Kidney capillary endothelial cell (primary cell): ENCODE data around the gene RPL12.

Source experiments
- DNase-seq: peaks from one replicate; pipeline ENCODE4 v3.0.0-alpha.2; 2018; ENCODE audit warnings: low spot score

Gene RPL12

DNA sequence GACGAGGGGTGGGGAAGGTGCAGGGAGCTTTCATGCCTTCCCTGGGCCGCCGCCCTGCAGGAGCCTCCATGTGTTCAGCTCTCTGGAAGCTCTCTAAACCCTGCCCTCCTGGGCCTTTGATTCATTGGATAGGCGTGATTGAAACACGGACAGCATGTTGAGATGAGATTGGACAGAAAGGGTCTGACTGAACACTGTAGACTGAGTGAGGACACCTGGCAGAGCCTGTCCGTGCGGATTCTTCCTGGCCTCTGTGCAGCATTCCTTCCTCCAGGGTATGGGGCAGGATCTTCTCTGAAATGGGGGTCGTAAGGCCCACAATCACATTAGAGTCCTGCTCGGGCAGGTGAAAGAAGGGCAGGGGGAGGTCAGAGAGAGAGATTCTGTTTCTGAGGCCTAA lies 12.8 kb downstream of the RPL12 start:
- no peak for DNase-seq

DNA sequence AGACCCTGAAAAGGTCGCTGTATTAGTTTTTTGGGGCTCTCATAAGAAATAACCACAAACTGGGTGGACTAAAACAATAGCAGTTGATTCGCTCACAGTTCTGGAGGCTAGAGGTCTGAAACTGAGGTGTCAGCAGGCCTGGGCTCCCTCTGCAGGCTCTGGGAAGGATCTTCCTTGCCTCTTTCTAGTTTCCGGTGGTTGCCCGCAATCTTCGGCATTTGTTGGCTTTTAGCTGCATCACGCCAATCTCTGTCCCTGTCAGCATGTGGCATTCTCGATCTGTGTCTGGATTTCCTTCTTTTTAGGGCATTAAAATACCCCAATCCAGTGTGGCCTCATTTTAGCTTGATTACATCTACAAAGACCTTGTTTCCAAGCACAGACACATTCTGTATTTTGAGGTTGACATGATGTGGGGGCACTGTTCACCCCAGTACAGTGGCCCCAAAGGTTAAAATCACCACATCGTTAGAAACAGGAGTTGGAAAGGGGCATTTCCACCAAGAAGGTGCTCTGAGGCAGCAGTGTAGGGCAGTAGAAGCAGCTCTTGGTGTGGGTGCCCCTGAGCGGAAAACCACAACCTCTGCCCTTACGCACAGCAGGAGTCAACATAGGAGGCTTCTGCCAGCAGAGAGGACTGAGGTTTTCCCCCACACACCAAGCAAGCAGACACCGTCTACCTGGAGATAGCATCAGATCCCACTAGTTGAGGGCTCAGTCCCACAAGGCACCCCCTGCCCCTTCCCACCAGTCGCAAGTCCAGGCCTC lies 13.5 kb downstream of the RPL12 start:
- no peak for DNase-seq

DNA sequence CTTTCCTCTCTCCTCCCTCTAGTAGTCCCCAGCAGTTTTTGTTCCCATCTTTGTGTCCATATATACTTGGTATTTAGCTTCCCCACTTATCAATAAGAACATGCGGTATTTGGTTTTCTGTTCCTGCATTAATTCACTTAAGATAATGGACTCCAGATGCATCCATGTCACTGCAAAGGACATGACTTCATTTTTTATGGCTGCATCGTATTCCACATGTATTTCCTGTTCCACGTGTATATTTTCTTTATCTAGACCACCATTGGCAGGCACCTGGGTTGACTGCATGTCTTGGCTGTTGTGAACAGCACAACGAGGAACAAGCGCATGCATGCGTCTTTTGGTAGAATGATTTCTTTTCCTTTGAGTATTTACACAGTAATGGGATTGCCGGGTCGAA lies 20.8 kb downstream of the RPL12 start:
- no peak for DNase-seq

DNA sequence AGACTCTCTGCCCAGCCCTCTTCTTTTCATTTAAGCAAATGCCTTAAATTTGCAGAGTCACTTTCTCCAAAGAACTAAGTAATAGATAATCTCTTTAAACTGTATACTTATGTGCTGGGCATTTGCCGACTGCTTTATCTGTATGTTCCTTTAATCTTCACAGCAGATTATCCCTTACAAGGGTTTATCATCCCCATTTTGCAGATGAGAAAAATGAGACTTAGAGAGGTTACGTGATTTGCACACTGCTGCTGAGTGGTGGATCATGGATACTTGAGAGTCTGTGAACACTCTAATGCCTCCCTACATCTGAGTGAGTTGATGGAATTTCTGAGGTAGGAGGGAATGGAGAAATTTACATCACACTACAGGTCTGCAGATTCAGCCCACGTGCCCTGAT lies 22.9 kb downstream of the RPL12 start:
- no peak for DNase-seq

DNA sequence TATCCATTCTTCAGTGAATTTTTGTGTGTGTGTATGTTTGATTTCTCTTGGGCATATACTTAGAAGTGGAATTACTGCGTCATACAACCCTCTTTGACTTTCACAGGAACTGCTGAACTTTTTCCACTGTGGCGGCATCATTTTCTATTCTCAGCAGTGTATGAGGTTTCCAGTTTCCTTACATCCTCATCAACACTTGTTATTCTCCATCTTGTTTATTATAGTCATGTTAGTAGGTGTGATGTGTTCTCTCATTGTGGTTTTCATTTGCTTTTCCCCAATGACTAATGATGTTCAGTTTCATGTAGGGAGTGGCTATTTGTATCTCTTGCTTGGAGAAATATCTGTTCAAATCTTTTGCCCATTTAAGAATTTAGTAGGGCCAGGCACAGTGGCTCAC lies 24.4 kb downstream of the RPL12 start:
- DNase-seq = no peak

DNA sequence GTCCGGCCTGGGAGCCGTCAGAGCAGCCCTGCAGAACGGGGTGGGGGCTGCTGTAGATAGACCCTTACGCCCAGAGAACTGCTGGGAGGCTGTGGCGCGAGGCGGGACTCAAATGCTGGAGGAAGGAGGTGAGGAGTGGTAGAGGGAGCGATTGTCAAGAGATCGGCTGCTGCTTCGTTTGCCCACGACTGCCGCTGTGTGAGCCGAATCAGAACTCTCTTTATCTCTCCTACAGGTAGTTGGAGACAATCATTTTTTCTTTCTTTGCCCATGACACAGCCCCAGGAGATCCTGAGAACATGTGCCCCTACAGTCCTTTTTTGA lies 26.6 kb downstream of the RPL12 start:
- DNase-seq = no peak

DNA sequence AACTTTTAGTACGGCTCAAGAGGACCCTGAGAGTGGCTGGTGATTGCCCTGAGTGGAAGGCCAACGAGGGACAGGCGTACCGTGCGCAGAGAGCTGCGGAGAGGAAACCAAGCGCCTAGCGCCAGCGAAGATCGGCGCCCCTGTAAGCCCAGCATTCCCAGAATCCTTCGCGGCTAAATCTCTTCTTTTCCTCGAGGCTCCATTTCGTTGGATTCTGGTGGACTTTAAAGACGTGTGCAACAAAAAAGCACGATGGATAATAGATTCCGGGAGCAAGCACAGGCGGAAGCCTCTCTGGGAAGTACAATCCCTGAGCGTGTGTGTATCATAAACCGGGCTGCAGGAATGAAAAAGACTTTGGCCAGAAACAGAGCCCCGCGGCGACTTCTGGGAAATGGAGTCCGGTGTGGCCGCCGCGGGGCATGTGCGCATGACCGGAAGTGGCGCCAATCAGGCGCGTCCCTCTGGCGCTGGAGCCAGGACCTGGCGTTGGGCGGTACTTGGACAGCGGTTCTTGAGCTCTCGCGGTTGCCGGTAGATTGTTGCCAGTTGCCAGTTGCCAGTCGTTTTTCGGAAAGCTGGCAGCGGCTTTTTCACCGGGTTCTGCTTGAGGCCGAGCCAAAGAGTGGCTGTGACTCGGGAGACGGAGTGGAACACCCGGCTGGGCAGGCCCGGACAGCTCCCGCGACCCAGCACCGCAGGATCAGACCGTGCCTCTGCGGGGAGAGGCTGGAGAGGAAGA lies 27.1 kb downstream of the RPL12 start, which contains the start of gene ZNF79:
Gene ZNF79 (plus strand): TSS at position 449 of the 742 bp plus-strand sequence. CDS start 406 bp downstream, outside the sequence.
- peak; percentile 92 for DNase-seq

DNA sequence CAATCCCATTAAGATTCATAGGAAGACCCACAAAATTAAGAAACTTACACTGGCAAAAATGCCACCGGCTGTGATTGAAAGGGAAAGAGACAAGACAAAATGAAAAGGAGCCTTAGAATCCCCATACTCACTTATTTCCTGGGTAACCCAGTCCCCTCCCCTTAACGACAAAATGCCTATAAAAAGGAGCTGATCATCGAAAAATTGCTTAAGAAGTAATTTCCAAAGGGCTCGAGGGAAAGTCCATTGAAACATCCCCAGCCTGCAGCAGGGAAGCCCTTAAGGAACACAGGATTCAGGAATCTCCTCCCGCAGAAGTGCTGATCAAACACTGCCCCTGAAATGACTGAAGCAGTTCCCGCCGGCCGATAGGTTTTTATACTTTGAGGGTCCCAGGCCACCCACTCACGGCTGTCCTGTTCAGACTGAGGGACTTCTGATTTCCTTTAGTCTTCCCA lies 27.7 kb downstream of the RPL12 start:
- DNase-seq = no peak

DNA sequence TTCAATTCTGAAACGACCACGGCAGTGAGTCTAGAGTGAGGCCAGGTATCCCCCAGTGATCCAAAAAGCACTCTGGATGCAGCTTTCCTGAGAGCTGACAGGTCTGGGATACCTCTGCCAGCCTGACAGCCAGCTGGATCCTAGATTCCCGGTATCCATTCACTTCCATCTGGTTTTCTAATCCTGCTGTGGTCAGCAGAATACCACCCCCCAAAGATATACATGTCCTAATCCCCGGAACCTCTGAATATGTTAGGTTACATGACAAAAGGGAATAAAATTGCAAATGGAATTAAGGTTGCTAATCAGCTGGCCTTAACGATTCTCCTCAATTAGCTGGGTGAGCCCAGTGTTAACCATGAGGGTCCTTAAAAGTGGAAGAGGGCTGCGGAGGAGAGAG lies 28.4 kb downstream of the RPL12 start:
- DNase-seq = no peak

DNA sequence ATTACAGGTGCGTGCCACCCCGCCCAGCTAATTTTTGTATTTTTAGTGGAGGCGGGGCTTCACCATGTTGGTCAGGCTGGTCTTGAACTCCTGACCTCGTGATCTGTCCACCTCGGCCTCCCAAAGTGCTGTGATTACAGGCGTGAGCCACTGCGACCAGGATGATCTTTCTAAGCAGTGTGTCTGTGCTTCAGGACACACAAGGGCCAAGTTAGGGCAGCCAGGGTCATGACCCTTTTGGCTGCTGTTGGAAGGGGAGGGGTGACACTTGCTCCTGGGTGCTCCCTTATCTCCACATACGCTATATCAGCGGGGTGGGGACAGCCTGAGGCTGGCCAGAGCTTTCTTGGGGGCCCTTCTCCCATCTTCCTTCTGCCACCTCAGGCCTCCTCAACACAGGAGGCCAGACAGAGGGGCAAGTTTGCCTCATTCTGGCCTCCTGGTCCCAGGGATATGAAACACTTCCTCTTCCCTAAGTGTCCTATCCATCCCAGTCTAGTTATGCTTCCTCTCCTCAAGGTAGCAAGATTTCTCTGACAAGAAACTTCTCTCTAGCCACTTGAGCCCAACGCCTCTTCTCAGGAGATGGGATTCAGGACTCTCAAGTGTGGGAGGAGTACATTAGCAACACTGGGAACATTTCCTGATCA lies 28.9 kb downstream of the RPL12 start:
- DNase-seq = no peak

DNA sequence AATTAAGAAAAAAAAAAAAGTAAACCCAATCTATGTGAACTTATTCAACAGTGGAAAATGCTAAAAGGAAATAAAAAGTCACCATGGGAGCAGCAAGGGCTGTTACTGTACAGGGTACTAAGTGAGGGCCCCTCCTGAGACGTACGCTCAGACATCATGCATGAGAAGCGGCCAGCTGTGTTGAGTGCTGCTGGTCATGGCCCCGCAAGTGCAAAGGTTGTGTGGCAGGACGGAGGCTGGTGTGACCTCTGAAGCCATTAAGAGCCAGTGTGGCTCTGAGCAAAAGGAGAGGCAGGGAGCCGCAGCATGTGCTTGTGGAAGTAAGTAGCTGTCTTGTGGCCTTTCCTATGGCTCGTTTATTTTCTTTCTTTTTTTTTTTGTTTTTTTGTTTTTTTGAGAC lies 30.1 kb downstream of the RPL12 start:
- DNase-seq = no peak

DNA sequence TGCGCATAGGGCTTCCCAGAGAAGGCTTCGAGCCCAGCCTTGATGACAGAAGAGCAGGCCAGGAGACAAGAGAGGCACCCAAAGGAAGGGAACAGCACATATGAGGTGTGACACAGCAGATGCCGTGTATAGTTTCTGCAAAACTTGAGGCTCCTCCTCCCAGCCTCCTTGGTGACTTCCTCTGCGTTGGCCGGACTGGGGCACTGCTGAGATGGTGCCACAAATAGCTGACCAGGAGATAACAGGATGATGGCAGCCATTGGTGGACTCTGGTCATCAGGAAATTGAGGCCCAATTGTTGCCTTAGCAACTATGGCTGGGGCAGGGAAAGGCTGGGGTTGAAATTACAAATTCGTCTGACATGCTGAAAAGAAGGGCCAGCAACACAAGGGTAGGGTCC lies 31.9 kb downstream of the RPL12 start:
- DNase-seq = no peak

DNA sequence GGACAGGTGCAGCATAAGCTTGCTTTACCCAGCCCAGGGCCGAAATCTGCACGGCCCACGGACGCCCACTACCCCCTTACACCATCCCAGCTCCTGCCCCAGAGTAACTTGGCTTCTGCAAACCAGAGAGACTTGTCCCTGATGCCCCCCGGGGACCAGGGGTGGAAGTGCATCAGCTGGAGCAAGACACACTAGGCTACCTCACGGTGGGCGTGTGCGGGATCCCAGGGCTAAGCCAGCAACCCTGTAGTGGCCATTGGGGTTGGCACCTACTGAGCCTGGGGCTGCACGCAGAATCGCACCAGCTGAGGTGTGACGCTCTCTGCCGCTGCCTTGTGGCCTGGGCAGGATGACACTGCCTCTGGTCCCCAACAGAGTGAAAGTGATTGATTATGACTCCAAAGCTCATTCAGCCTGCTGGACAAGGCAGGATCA lies 33.2 kb downstream of the RPL12 start:
- no peak for DNase-seq

DNA sequence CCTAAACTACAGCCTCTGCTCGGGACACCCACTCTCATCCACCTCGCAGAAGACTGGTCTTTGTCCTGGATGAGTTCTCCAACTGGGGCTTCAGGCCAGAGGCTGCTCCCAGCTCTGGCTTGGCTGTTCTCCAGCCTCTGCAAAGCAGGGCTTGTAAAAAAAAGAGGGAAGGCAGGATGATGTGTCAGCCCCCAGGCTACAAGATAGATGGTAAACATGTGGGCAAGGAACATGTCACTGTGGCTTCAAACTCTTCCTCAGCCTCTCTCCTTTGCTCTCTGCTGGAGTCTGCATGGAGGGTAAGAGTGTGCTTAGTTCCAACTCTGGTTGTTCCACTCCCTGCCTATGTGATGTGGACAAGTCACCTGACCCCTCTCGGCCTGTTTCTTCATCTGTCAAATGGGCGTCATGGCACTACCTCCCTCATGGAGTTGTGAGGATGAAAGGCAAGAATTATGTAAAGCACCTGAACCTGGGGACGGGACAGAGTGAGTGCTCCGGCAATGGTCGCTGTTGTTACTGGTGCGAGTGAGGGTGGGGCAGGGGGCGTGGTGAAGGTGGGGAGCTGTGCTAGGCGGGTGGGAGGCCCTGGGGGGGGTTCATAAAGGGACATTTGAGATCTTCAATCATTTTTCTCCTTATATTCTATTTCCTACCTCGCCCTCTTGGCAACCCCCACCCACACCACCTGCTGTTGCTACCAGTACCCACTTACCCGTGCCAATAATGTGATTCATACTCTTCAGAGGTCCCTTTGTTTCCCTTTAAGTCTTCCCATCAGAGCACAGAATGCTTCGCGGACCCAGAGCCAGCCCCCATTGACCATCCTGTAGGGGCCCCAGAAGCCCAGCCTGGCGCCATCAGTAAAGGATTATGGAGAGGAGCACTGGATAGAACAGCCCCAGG lies 33.8 kb downstream of the RPL12 start:
- no peak for DNase-seq

DNA sequence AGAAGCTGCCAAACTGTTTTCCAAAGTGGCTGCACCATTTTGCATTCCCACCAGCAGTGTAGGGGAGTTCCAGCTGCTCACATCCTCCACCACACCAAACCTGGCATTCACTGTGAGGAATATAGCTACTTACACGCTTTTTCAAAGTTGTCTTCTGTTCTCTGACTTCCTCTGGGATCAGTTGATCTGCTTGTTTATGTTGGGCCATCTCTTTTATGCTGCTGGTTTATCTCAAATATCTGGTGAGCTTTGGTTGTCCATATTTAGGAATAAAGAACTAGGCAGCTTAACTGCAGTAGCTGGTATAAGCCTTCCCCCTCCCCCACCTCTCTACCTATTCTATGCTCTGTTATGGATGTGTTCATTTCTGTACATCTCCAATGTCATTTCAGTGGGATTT lies 35.5 kb downstream of the RPL12 start:
- no peak for DNase-seq

DNA sequence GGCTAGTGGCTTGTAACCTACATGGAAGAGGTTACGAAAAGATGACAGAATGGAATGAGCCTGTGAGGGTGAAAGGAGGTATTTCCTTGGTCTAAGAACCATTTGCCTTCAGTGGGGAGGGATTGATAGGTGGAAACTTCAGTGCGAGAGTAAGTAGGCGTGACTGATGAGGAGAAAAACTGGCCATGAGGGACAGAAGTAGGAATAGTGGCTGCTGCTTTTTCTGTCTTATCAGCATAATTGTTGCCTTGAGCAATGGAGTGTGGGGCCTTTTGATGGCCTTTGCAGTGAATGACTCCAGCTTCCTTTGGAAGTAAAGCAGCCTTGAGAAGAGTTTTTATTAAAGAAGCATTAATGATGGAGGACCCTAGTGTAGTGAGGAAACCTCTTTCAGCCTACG lies 36.1 kb downstream of the RPL12 start:
- DNase-seq = no peak

DNA sequence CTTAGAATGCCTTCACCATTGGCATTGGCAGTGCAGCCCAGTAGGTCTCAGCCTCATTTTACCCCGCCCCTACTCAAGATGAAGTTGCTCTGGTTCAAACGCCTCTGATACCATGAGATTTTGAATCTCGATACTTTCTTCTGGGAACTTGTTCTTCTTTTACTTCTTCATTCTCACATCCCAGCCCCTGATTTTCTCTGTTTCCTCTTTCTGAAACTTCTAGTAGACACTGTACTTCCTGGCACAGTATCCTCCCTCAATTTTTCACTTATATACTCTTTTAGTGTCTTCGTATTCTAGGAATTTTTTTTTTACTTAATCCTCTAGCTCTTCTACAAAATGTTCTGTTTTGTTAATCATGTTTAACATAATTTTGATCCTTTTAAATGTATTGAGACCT lies 40.1 kb downstream of the RPL12 start:
- DNase-seq = no peak

DNA sequence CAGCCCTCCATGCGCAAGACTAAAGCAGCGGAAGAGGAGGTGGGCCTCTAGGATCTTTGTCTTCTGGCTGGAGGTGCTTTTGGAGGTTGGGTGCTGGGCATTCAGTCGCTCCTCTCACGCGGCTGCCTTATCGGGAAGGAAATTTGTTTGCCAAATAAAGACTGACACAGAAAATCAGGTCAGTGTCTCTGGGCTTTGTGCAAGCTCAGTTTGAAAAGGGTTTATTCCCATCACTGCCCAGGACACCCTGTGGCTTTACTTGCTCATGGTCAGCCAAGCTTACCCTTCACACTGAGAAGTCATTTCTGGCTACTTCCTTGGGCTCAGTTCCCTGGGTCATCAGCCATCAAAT lies 43.7 kb downstream of the RPL12 start:
- DNase-seq = no peak

DNA sequence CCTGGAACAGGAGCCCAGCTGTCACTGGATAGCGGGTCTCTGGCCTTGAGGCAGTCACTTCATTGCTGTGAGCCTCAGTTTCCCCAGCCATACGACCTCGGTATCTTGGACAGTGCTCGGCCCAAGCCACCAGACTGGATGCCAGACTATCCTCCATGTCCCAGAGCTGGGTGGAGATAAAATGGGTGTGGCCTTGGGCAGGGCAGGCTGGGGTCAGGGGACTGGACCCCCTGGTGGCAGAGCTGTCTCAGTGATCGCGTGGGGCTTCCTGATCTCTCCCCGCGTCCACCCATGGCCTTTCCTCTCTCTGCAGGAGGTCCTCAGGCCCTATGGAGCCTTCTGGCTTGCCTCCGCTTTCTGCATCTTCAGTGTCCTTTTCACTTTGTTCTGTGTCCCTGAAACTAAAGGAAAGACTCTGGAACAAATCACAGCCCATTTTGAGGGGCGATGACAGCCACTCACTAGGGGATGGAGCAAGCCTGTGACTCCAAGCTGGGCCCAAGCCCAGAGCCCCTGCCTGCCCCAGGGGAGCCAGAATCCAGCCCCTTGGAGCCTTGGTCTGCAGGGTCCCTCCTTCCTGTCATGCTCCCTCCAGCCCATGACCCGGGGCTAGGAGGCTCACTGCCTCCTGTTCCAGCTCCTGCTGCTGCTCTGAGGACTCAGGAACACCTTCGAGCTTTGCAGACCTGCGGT lies 44.3 kb downstream of the RPL12 start:
- no peak for DNase-seq

DNA sequence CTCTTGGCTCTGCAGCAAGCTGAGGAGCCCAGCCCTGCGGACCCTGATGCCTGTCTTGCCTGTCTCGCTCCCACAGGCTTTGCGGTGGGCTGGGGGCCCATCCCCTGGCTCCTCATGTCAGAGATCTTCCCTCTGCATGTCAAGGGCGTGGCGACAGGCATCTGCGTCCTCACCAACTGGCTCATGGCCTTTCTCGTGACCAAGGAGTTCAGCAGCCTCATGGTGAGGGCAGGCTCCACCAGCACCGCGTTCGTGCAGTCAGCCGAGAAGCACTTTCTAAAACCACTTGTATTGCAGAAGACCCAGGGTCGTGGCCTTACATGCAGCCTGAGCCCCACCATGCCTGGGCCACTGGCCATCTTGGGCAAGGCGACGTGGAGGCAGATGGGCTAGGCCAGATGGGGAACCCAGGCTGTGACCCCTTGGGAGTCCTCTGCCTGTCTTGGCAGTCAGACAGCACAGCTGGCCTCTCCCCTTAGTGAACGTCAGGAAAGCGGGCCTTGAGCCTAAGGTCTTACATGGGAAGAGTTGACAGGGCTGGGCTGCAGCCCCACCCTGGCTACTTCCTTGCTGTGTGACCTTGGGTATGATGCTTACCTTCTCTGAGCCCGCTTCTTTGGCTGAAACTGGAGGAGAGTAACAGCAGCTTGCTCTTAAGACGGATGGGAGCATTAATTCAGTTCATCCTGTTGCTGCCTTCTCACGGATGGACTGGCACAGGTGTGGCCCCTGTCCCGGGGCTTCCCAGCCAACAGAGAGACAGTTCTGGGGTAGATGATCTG lies 45.7 kb downstream of the RPL12 start:
- no peak for DNase-seq

DNA sequence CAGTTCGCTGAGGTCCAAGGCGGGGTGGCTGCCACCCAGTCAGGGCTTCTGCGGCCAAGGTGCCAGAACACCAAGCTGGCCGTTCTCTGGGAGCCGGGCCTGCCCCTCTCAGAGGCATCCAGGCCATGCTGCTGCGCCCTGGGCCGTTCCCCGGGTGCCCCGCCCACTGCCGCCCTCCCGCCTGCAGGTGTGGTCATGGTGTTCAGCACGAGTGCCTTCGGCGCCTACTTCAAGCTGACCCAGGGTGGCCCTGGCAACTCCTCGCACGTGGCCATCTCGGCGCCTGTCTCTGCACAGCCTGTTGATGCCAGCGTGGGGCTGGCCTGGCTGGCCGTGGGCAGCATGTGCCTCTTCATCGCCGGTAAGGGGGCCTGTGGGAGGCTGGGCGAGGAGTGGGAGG lies 46.6 kb downstream of the RPL12 start:
- DNase-seq = no peak
